Neural cell (in vitro differentiated cells): ENCODE data around the gene ANAPC5. TPM values are rescaled to one million over a fixed set of nuclear protein-coding genes. Genes with fewer than 3 reads are reported as not detected.

Experiments
- H2AFZ ChIP-seq: fragments of 200-600, 300-800 bp; sonication (generic), shearing (Covaris generic); 2 replicates; pipeline ENCODE4 v1.6.0; 2014; ENCODE audit warnings: low read depth, mild to moderate bottlenecking, antibody characterized with exemption, low read length, moderate library complexity
- H3F3A ChIP-seq: fragments of 200-600 bp; shearing (Covaris generic); 2 replicates; pipeline ENCODE4 v1.6.1; 2016; ENCODE audit warnings: mild to moderate bottlenecking, moderate library complexity, mixed read lengths, antibody characterized with exemption, low read length; ENCODE audit not compliant: insufficient read depth, poor library complexity, severe bottlenecking
- H3K27ac ChIP-seq: fragments of 200-600, 300-800 bp; sonication (generic), shearing (Covaris generic); 2 replicates; pipeline ENCODE4 v1.5.1; 2014; ENCODE audit warnings: mild to moderate bottlenecking, low read length, moderate library complexity
- H3K27me3 ChIP-seq: fragments of 300-800, 200-600 bp; sonication (generic), shearing (Covaris generic); 2 replicates; pipeline ENCODE4 v1.6.0; 2014; ENCODE audit warnings: mild to moderate bottlenecking, low read depth, low read length, moderate library complexity; ENCODE audit not compliant: insufficient read depth
- H3K36me3 ChIP-seq: fragments of 300-800, 200-600 bp; sonication (generic), shearing (Covaris generic); 2 replicates; pipeline ENCODE4 v1.5.1; 2014; ENCODE audit warnings: mild to moderate bottlenecking, antibody characterized with exemption, low read length, moderate library complexity; ENCODE audit not compliant: insufficient read depth
- H3K4me2 ChIP-seq: fragments of 300-800, 200-600 bp; sonication (generic), shearing (Covaris generic); 2 replicates; pipeline ENCODE4 v1.6.0; 2014; ENCODE audit warnings: mild to moderate bottlenecking, low read length
- H3K4me3 ChIP-seq: fragments of 300-800, 200-600 bp; sonication (generic), shearing (Covaris generic); 2 replicates; pipeline ENCODE4 v1.5.1; 2014; ENCODE audit warnings: mild to moderate bottlenecking, low read length, moderate library complexity
- H3K79me2 ChIP-seq: fragments of 200-600 bp; shearing (Covaris generic); replicated peaks from 2 replicates; pipeline ENCODE4 v1.6.0; 2014; ENCODE audit warnings: mild to moderate bottlenecking, low read length, moderate library complexity; ENCODE audit not compliant: insufficient read depth
- H3K9ac ChIP-seq: fragments of 300-800, 200-600 bp; sonication (generic), shearing (Covaris generic); 2 replicates; pipeline ENCODE4 v1.6.1; 2016; ENCODE audit warnings: mild to moderate bottlenecking, low read length, mixed read lengths
- H3K9me2 ChIP-seq: fragments of 200-600 bp; shearing (Covaris generic); 2 replicates; pipeline ENCODE4 v1.6.1; 2016; ENCODE audit warnings: mild to moderate bottlenecking, low read length, mixed read lengths; ENCODE audit not compliant: insufficient read depth
- H3K9me3 ChIP-seq: fragments of 200-600, 300-800 bp; sonication (generic), shearing (Covaris generic); 2 replicates; pipeline ENCODE4 v1.6.1; 2016; ENCODE audit warnings: mild to moderate bottlenecking, mixed run types, low read length, moderate library complexity, mixed read lengths
- H4K20me1 ChIP-seq: fragments of 200-600 bp; shearing (Covaris generic); 2 replicates; pipeline ENCODE4 v1.6.1; 2016; ENCODE audit warnings: mild to moderate bottlenecking, mixed run types; ENCODE audit not compliant: insufficient read depth
- EP300 ChIP-seq: fragments of 450-650 bp; conservative IDR thresholded peaks from 2 replicates; pipeline ENCODE4 v1.6.1; 2014; ENCODE audit warnings: antibody characterized with exemption, mild to moderate bottlenecking, moderate library complexity; ENCODE audit not compliant: poor library complexity, severe bottlenecking
- EZH2 ChIP-seq: fragments of 200-600, 300-800 bp; shearing (Covaris generic), sonication (generic); IDR thresholded peaks from 2 replicates; pipeline ENCODE4 v1.6.1; 2014; ENCODE audit warnings: antibody characterized with exemption, low read length, borderline replicate concordance, mild to moderate bottlenecking; ENCODE audit not compliant: insufficient read depth, poor library complexity, severe bottlenecking
- MXI1 ChIP-seq: fragments of 450-650 bp; conservative IDR thresholded peaks from 2 replicates; pipeline ENCODE4 v1.6.1; 2014; ENCODE audit warnings: antibody characterized with exemption, mild to moderate bottlenecking; ENCODE audit not compliant: poor library complexity, severe bottlenecking
- POLR2AphosphoS5 ChIP-seq: IDR thresholded peaks from 2 replicates; pipeline ENCODE4 v1.6.1; 2012
- RAD21 ChIP-seq: fragments of 450-650 bp; conservative IDR thresholded peaks from 2 replicates; pipeline ENCODE4 v1.6.1; 2014; ENCODE audit warnings: antibody characterized with exemption, mild to moderate bottlenecking, moderate library complexity
- REST ChIP-seq: IDR thresholded peaks from 2 replicates; pipeline ENCODE4 v1.6.1; 2012; ENCODE audit warnings: borderline replicate concordance
- SMC3 ChIP-seq: fragments of 450-650 bp; conservative IDR thresholded peaks from 2 replicates; pipeline ENCODE4 v1.6.1; 2014; ENCODE audit warnings: antibody characterized with exemption, mild to moderate bottlenecking, moderate library complexity; ENCODE audit not compliant: poor library complexity
- TAF1 ChIP-seq: IDR thresholded peaks from 2 replicates; pipeline ENCODE4 v1.6.1; 2012; ENCODE audit warnings: low read depth
- polyA plus RNA-seq: library from polyadenylated mRNA; depleted of rRNA; stranded (reverse); fragments of >200 nt; gene quantifications from 2 replicates; pipeline ENCODE4 v1.2.3, GENCODE V29; 2014
- TF ChIP-seq, protein P1 (sequence below): fragments of 450-650 bp; IDR thresholded peaks from 2 replicates; pipeline ENCODE4 v1.5.1; 2014; ENCODE audit warnings: antibody characterized with exemption, mild to moderate bottlenecking, moderate library complexity; ENCODE audit not compliant: poor library complexity, severe bottlenecking

ANAPC5 gene
- polyA plus RNA-seq, 1 donor from 2014 or later = 272 TPM

DNA sequence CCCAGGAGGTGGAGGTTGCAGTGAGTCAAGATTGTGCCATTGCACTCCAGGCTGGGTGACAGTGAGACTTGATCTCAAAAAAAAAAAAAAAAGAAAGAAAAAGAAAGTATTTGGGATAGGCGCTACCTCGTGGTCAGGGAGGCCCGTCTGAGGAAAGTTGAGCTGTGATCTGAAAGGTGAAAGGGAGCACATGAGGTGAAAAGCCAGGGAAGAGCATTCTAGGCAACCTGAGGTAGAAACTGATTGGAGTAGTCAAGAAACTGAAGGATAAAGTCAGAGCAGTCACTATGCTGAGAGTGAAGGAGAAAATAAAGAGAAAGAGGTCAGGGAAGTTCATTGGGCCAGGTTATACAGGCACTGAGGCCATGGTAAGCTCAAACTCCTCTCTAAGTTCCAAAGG, 7.7 kb downstream of the ANAPC5 start:
- H3K4me2 ChIP-seq = no peak overlapping the region

GRCh38 chr12:121337416-121337815, 14.8 kb downstream of the ANAPC5 start:
- H2AFZ ChIP-seq = no peak overlapping the region
- H4K20me1 ChIP-seq = no peaks in the 10 kb centered on the region
- H3K4me2 ChIP-seq = no peak overlapping the region
- H3K9me3 ChIP-seq = no peaks in the 10 kb centered on the region
- H3K79me2 ChIP-seq = no peaks in the 10 kb centered on the region
- H3K9ac ChIP-seq = no peak overlapping the region
- no peak overlapping the region for H3K27ac ChIP-seq
- no peaks in the 10 kb centered on the region for H3K27me3 ChIP-seq
- no peak overlapping the region for H3K4me3 ChIP-seq
- no peaks in the 10 kb centered on the region for H3K9me2 ChIP-seq
- TF ChIP-seq SMC3 (no peak), EP300 (no peak)
- no peaks in the 10 kb centered on the region for H3F3A ChIP-seq
- H3K36me3 ChIP-seq = no peaks in the 10 kb centered on the region

More for the DNA sequence above, 7.7 kb downstream of the ANAPC5 start:
- H3K27me3 ChIP-seq = no peaks in the 10 kb centered on the region
- H3K9me2 ChIP-seq = no peaks in the 10 kb centered on the region
- H3K79me2 ChIP-seq = peaks cover 4% of the 10 kb centered on the region
- H3K9ac ChIP-seq = no peak overlapping the region
- no peaks in the 10 kb centered on the region for H3K9me3 ChIP-seq
- no peak for TF ChIP-seq EZH2
- TF ChIP-seq REST = no peak
- TF ChIP-seq, protein P1, sequence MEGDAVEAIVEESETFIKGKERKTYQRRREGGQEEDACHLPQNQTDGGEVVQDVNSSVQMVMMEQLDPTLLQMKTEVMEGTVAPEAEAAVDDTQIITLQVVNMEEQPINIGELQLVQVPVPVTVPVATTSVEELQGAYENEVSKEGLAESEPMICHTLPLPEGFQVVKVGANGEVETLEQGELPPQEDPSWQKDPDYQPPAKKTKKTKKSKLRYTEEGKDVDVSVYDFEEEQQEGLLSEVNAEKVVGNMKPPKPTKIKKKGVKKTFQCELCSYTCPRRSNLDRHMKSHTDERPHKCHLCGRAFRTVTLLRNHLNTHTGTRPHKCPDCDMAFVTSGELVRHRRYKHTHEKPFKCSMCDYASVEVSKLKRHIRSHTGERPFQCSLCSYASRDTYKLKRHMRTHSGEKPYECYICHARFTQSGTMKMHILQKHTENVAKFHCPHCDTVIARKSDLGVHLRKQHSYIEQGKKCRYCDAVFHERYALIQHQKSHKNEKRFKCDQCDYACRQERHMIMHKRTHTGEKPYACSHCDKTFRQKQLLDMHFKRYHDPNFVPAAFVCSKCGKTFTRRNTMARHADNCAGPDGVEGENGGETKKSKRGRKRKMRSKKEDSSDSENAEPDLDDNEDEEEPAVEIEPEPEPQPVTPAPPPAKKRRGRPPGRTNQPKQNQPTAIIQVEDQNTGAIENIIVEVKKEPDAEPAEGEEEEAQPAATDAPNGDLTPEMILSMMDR = no peak
- TF ChIP-seq SMC3 = no peak
- no peak for TF ChIP-seq TAF1
- no peak for TF ChIP-seq MXI1
- TF ChIP-seq POLR2AphosphoS5 = no peak
- TF ChIP-seq EP300 = no peak
- TF ChIP-seq RAD21 = no peak
- no peaks in the 10 kb centered on the region for H3F3A ChIP-seq
- no peak overlapping the region for H2AFZ ChIP-seq
- H3K36me3 ChIP-seq = no peaks in the 10 kb centered on the region
- no peak overlapping the region for H3K27ac ChIP-seq
- no peaks in the 10 kb centered on the region for H4K20me1 ChIP-seq
- no peak overlapping the region for H3K4me3 ChIP-seq
